Retinal pigment epithelial cell (primary cell): ENCODE data around the gene NEK11.

ENCODE experiments used
- DNase-seq: peaks from one replicate; pipeline ENCODE4 v3.0.0-alpha.2; 2010; ENCODE audit warnings: low read depth
- H3K4me3 ChIP-seq: 2 replicates; pipeline ENCODE4 v1.5.1; 2011; ENCODE audit warnings: mild to moderate bottlenecking, low read length, control low read depth, moderate library complexity
- TF ChIP-seq, protein P1 (sequence below): conservative IDR thresholded peaks from 2 replicates; pipeline ENCODE4 v1.5.1; 2011; ENCODE audit warnings: low read depth, low read length, control low read depth, inconsistent platforms

NEK11 gene

DNA sequence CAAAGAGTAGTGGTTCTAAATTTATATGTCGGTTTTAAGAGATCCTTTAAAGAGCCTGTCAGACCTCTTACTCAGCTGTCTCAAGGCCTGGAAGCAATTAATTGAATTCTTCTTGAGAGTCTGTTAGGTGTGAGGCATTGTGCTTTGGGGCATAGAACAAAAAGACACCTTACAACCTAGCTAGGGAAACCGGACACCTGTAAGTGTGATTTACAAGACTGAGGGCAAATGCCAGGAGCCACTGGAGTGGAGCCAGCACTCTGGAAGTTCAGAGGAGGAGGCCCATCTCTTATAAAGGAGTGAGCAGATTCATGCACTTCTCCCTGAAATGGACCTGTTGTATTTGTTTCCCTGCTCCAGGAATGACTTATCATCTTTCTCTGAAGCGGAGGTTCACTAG, 257.2 kb downstream of the NEK11 start:
- TF ChIP-seq, protein P1, sequence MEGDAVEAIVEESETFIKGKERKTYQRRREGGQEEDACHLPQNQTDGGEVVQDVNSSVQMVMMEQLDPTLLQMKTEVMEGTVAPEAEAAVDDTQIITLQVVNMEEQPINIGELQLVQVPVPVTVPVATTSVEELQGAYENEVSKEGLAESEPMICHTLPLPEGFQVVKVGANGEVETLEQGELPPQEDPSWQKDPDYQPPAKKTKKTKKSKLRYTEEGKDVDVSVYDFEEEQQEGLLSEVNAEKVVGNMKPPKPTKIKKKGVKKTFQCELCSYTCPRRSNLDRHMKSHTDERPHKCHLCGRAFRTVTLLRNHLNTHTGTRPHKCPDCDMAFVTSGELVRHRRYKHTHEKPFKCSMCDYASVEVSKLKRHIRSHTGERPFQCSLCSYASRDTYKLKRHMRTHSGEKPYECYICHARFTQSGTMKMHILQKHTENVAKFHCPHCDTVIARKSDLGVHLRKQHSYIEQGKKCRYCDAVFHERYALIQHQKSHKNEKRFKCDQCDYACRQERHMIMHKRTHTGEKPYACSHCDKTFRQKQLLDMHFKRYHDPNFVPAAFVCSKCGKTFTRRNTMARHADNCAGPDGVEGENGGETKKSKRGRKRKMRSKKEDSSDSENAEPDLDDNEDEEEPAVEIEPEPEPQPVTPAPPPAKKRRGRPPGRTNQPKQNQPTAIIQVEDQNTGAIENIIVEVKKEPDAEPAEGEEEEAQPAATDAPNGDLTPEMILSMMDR, result no peak
- DNase-seq, result no peak
- H3K4me3 ChIP-seq, result no peak overlapping the region

DNA sequence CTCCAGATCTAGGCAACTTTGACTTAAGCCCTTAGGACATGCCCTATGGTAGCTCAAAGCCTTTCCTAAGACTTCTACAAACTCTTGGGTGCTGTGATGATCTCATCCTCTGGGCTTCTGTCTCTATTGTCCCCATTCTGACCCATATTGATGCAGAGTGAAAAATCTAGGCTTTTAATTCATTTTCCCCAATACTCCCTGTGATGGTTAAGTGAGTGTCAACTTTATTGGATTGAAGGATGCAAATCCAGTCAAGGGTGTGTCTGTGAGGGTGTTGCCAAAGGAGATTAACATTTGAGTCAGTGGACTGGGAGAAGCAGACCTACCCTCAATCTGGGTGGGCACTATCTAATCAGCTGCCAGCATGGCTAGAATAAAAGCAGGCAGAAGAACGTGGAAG, 257.6 kb downstream of the NEK11 start:
- no peak for DNase-seq
- no peak overlapping the region for H3K4me3 ChIP-seq
- TF ChIP-seq, protein P1, result no peak

DNA sequence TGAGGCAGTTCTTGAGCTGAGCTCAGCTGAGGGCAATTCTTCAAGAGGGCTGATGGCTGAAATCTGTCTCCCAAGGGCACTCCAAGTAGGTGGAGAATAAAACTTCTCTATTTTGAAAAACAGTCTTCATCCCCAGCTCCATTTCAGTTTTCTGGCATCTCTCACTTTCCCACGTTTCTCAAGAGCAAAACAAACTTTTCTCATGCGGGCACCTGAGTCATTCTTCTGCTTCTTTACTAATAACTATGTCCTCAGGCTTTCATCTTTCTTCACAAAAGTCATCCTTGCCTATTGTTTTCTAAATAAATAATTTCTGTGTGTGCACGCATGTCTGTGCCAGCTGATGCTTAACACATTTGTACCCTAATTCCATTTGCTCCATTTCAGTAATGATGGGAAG, 258.8 kb downstream of the NEK11 start:
- H3K4me3 ChIP-seq, result no peak overlapping the region
- no peak for DNase-seq
- TF ChIP-seq, protein P1, result no peak

DNA sequence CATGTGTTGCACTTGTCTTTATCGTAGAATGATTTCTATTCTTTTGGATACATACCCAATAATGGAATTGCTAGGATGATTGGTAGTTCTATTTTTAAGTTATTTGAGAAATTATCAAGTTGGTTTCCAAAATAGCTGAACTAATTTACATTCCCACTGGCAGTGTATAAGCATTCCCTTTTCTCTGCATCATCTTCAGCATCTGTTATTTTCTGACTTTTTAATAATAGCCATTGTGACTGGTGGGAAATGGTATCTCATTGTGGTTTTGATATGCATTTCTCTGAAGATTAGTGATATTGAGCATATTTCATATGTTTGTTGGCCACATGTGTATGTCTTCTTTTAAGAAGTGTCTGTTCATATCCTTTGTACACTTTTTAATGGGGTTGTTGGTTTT, 273.2 kb downstream of the NEK11 start:
- H3K4me3 ChIP-seq, result no peak overlapping the region
- TF ChIP-seq, protein P1, result no peak
- DNase-seq, result no peak

DNA sequence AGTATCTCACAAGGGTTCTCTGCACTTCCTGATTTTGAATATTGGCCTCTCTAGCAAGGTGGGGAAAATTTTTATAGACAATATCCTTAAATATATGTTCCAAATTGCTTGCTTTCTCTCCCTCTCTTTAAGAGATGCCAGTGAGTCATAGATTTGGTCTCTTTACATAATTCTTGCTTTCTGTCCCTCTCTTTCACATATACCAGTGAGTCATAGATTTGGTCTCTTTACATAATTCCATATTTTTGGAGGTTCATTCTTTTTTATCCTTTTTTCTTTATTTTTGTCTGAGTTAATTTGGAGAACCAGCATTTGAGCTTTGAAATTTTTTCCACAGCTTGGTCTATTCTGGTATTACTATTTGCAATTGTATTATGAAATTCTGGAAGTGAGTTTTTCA, 277.2 kb downstream of the NEK11 start:
- TF ChIP-seq, protein P1, result no peak
- H3K4me3 ChIP-seq, result no peak overlapping the region
- no peak for DNase-seq

DNA sequence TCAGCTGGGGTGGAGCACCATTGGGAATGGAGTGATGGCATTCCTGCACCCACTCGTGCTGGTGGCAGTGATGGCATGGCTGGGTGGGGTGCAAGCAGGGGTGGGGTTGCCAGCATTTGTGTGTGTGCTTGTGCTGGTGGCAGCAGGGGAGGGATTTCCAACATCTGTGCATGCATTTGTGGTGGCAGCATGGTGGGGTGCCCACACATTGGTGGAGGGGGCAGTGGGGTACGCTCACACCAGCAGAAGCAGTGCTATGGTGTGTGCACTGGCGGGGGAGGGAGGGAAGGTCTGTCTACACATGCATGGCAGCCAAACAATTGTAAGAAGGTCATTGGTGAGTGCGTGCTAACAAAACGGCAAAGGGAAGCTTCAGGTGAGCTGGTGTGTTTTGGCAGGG, 278.2 kb downstream of the NEK11 start:
- TF ChIP-seq, protein P1, result no peak
- H3K4me3 ChIP-seq, result no peak overlapping the region

DNA sequence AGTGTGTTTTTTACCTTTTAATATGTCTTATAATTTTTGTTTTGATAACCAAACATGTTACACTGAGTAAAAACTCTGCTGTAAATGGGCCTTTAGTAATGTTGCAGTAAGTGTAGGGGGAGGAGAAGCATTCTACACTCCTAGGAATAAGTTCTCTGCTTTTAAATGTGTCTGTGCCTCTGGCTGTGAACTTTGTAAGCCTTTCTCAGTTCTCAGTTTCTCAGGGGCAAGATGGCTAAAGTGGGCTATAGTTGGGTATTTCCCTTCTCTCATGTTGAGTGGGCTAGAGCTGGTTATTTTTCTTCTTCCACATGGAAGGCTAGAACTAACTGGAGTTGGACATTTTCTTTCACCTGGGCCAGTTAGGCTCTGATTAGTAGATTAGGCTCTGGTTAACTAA, 279.6 kb downstream of the NEK11 start:
- TF ChIP-seq, protein P1, result no peak
- no peak for DNase-seq
- no peak overlapping the region for H3K4me3 ChIP-seq

More for the DNA sequence above, 278.2 kb downstream of the NEK11 start:
- no peak for DNase-seq
